Hematopoietic multipotent progenitor cell treated with erythropoietin and hydrocortisone succinate and interleukin-3 and kit ligand, for 4 days (in vitro differentiated cells): ENCODE measurements around the gene MTIF2.
"Not testable (repeated sequence)": the region's sequence is repeated elsewhere in the genome, so short reads cannot be mapped to it uniquely, and the experiment has no call there.

Source experiments
- DNase-seq: peaks from one replicate; pipeline ENCODE4 v3.0.0-alpha.2; 2015

Gene MTIF2

DNA sequence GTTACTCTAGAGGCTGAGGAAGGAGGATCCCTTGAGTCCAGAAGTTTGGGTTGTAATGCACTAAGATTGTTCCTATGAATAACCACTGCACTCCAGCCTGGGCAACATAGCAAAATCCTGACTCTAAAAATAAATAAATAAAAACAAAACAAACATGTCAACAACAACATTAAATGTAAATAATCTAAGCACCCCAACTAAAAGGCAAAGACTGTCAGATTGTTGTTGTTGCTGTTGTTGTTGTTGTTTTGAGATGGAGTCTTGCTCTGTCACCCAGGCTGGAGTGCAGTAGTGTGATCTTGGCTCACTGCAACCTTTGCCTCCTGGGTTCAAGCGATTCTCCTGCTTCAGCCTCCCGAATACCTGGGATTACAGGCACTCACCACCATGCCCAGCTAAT lies 77.1 kb downstream of the MTIF2 start:
- DNase-seq = not testable (repeated sequence)

DNA sequence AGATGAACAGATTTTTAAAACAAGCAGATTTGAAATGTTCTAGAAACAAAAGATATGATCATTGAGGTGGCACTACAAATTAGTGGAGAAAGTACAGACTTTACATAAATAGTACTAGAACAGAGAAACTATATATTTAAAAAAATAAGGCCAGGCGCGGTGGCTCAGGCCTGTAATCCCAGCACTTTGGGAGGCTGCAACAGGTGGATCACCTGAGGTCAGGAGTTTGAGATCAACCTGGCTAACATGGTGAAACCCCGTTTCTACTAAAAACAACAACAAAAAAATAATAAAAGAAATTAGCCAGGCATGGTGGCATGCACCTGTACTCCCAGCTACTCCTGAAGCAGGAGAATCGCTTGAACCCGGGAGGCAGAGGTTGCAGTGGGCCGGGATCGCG lies 82.2 kb downstream of the MTIF2 start:
- DNase-seq = not testable (repeated sequence)
